ENCODE results near the gene RBM19. TPM values are rescaled to one million over a fixed set of nuclear protein-coding genes. Genes with fewer than 3 reads are reported as not detected.

The RBM19 gene
- total and polyA plus RNA-seq, 4 donors = 17.9 to 33.6 (median 21.9) TPM

DNA sequence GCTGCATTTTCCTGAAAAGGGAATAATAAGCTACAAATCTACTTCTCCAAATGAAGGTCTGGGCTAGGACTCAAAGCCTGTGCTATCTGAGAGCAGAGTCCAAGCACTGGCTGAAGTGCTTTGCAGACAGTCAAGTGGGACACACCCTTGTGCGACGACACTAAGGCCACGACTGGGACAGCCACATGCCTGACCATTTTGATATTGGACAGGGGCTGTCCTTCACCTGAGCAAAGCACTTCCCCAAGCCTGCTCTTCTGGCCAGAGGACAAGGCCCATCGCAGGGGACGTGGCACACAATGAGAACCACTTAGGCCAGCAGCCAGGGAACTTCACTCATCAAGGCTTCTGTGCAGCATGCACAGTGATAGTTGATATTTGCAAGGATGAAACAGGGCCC is 71.4 kb downstream of the RBM19 start:
- no peak overlapping the region for H3K4me3 ChIP-seq
- H3K27ac ChIP-seq (ENCODE audit: low read depth in 1 of 2, low read length in 1 of 2) = no peak overlapping the region
- 76 to 83% methylated on average over 5 of the region's 5 CpGs for WGBS, 2 donors
- no peaks in the 10 kb centered on the region for H3K9me3 ChIP-seq (ENCODE audit: control insufficient read depth in 4 of 4, insufficient read depth in 3 of 4, low read length in 3 of 4)
- H3K36me3 ChIP-seq (ENCODE audit: control insufficient read depth in 4 of 4, insufficient read depth in 4 of 4, low read length in 4 of 4) = peaks cover 0 to 7% (median 1%) of the 10 kb centered on the region in 4 donors
- DNase-seq (no peak), ATAC-seq (ENCODE audit: insufficient read depth, low FRiP score) (no peak)
- no peaks in the 10 kb centered on the region for H3K27me3 ChIP-seq (ENCODE audit: control insufficient read depth in 3 of 3, insufficient read depth in 3 of 3, low read length in 2 of 3)
- no peak for TF ChIP-seq CTCF (IDR thresholded peaks at IDR 0.05; ENCODE audit: control extremely low read depth, extremely low read depth)
- H3K9ac ChIP-seq (ENCODE audit: insufficient read depth in 1 of 2, low read length in 2 of 2) = no peak overlapping the region
- H3K4me1 ChIP-seq (ENCODE audit: control insufficient read depth in 5 of 5, insufficient read depth in 5 of 5, low read length in 5 of 5) = peaks cover 0 to 7% (median 1%) of the 10 kb centered on the region in 5 donors

- Histone ChIP-seq H3K9ac (ENCODE audit: insufficient read depth in 1 of 2, low read length in 2 of 2) (no peak overlapping the region), H3K9me3 (ENCODE audit: control insufficient read depth in 4 of 4, insufficient read depth in 3 of 4, low read length in 3 of 4) (no peaks in the 10 kb centered on the region), H3K4me3 (no peak overlapping the region), H3K4me1 (ENCODE audit: control insufficient read depth in 5 of 5, insufficient read depth in 5 of 5, low read length in 5 of 5) (peaks cover 0 to 7% (median 0%) of the 10 kb centered on the region in 5 donors), H3K27me3 (ENCODE audit: control insufficient read depth in 3 of 3, insufficient read depth in 3 of 3, low read length in 2 of 3) (no peaks in the 10 kb centered on the region), H3K27ac (ENCODE audit: low read depth in 1 of 2, low read length in 1 of 2) (no peak overlapping the region), H3K36me3 (ENCODE audit: control insufficient read depth in 4 of 4, insufficient read depth in 4 of 4, low read length in 4 of 4) (peaks cover 0 to 4% (median 1%) of the 10 kb centered on the region in 4 donors)
- no peak for DNase-seq
- 97 to 98% methylated on average over 8 of the region's 8 CpGs for WGBS, 2 donors
- no peak for ATAC-seq (ENCODE audit: insufficient read depth, low FRiP score)
- TF ChIP-seq CTCF (IDR thresholded peaks at IDR 0.05; ENCODE audit: control extremely low read depth, extremely low read depth) = no peak
Measured at GRCh38 chr12:113893221-113893620, 72.9 kb downstream of the RBM19 start.

DNA sequence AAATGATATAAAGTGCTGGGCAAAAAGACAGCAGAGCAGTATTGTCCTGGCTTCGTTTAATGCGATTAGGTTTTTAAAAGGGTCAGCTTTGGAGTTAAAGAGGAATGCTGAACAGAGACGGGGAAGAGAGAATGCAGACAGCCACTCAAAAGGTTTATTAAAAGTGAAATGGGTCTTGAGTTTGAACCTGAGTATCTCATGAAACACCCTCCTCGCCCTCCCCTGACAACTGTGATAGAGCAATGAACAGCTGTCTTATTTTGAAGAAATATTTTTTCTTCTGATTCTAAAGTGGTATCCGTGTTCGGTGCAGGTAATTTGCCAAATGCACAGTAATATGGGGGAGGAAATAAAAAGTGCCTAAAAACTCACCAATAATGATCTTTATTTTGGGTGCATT is 73.6 kb downstream of the RBM19 start:
- Histone ChIP-seq H3K36me3 (ENCODE audit: control insufficient read depth in 4 of 4, insufficient read depth in 4 of 4, low read length in 4 of 4) (peaks cover 0 to 4% (median 1%) of the 10 kb centered on the region in 4 donors), H3K4me3 (no peak overlapping the region), H3K4me1 (ENCODE audit: control insufficient read depth in 5 of 5, insufficient read depth in 5 of 5, low read length in 5 of 5) (peaks cover 0 to 7% (median 0%) of the 10 kb centered on the region in 5 donors), H3K9me3 (ENCODE audit: control insufficient read depth in 4 of 4, insufficient read depth in 3 of 4, low read length in 3 of 4) (no peaks in the 10 kb centered on the region), H3K27ac (ENCODE audit: low read depth in 1 of 2, low read length in 1 of 2) (no peak overlapping the region), H3K27me3 (ENCODE audit: control insufficient read depth in 3 of 3, insufficient read depth in 3 of 3, low read length in 2 of 3) (no peaks in the 10 kb centered on the region), H3K9ac (ENCODE audit: insufficient read depth in 1 of 2, low read length in 2 of 2) (no peak overlapping the region)
- 96% methylated on average over 6 of the region's 6 CpGs for WGBS, 2 donors
- ATAC-seq (ENCODE audit: insufficient read depth, low FRiP score) (no peak), DNase-seq (no peak)
- TF ChIP-seq CTCF (IDR thresholded peaks at IDR 0.05; ENCODE audit: control extremely low read depth, extremely low read depth) = no peak

Data from lung (tissue), 12 donors.